Measurements from ENCODE around the gene TMEM82.

- TF ChIP-seq CTCF (conservative IDR thresholded peaks at IDR 0.05; ENCODE audit: low read depth, low read length): no peak
- no peak for TF ChIP-seq EZH2 (IDR thresholded peaks at IDR 0.05; ENCODE audit: borderline replicate concordance, low read depth, low read length, poor library complexity, severe bottlenecking)
Measured at GRCh38 chr1:15777909-15778707, 35.8 kb downstream of the TMEM82 start.

Data from A673 (cell line).